Astrocyte (in vitro differentiated cells and primary cell): Measurements from ENCODE around the gene OTUB2. TPM values are rescaled to one million over a fixed set of nuclear protein-coding genes. Genes with fewer than 3 reads are reported as not detected.

Source experiments
- DNase-seq: peaks from one replicate; pipeline ENCODE4 v3.0.0-alpha.2; 2010; ENCODE audit warnings: low read depth
- FAIRE-seq: peaks from 2 replicates; lab custom pipeline; 2011; peaks lifted over from hg19 to GRCh38; lab: Jason Lieb, UNC
- H2AFZ ChIP-seq: 2 replicates; pipeline ENCODE4 v1.6.0; 2012; ENCODE audit warnings: low read depth, low read length, inconsistent platforms
- H3K27ac ChIP-seq: 2 replicates; pipeline ENCODE4 v1.5.1; 2011; ENCODE audit warnings: low read depth, low read length, inconsistent platforms
- H3K27me3 ChIP-seq: 2 replicates; pipeline ENCODE4 v1.6.0; 2011; ENCODE audit warnings: low read length, inconsistent platforms; ENCODE audit not compliant: insufficient read depth
- H3K36me3 ChIP-seq: 2 replicates; pipeline ENCODE4 v1.5.1; 2011; ENCODE audit warnings: low read length, inconsistent platforms; ENCODE audit not compliant: insufficient read depth
- H3K4me1 ChIP-seq: 2 replicates; pipeline ENCODE4 v1.5.1; 2011; ENCODE audit warnings: low read length, inconsistent platforms; ENCODE audit not compliant: insufficient read depth
- H3K4me2 ChIP-seq: 2 replicates; pipeline ENCODE4 v1.6.0; 2012; ENCODE audit warnings: low read length, inconsistent platforms
- H3K4me3 ChIP-seq: 2 replicates; pipeline ENCODE4 v1.5.1; 2011; ENCODE audit warnings: low read depth, mild to moderate bottlenecking, low read length, inconsistent platforms; ENCODE audit not compliant: insufficient read depth
- H3K79me2 ChIP-seq: 2 replicates; pipeline ENCODE4 v1.6.0; 2012; ENCODE audit warnings: mild to moderate bottlenecking, low read length, inconsistent platforms; ENCODE audit not compliant: insufficient read depth
- H3K9ac ChIP-seq: 2 replicates; pipeline ENCODE4 v1.6.0; 2012; ENCODE audit warnings: mild to moderate bottlenecking, low read length, inconsistent platforms
- H3K9me3 ChIP-seq: 2 replicates; pipeline ENCODE4 v1.5.1; 2012; ENCODE audit warnings: low read depth, mild to moderate bottlenecking, low read length, inconsistent platforms; ENCODE audit not compliant: insufficient read depth
- H4K20me1 ChIP-seq: 2 replicates; pipeline ENCODE4 v1.6.0; 2012; ENCODE audit warnings: low read length, inconsistent platforms; ENCODE audit not compliant: insufficient read depth
- H3K27ac Mint-ChIP-seq: one replicate; pipeline ENCODE4 v1.8.0; 2021; ENCODE audit warnings: mild to moderate bottlenecking, mixed read lengths; ENCODE audit not compliant: unreplicated experiment
- H3K27me3 Mint-ChIP-seq: one replicate; pipeline ENCODE4 v1.8.0; 2021; ENCODE audit warnings: low read depth, mixed read lengths; ENCODE audit not compliant: unreplicated experiment
- H3K36me3 Mint-ChIP-seq: one replicate; pipeline ENCODE4 v1.8.0; 2021; ENCODE audit warnings: low read depth, mixed read lengths; ENCODE audit not compliant: unreplicated experiment
- H3K4me1 Mint-ChIP-seq: one replicate; pipeline ENCODE4 v1.8.0; 2021; ENCODE audit warnings: low read depth, mixed read lengths; ENCODE audit not compliant: unreplicated experiment
- H3K4me3 Mint-ChIP-seq: one replicate; pipeline ENCODE4 v1.8.0; 2021; ENCODE audit warnings: mild to moderate bottlenecking, moderate library complexity, mixed read lengths; ENCODE audit not compliant: unreplicated experiment
- H3K9me3 Mint-ChIP-seq: one replicate; pipeline ENCODE4 v1.8.0; 2021; ENCODE audit warnings: mild to moderate bottlenecking, mixed read lengths; ENCODE audit not compliant: unreplicated experiment
- CTCF ChIP-seq: IDR thresholded peaks from 2 replicates; pipeline ENCODE4 v1.5.1; 2011; ENCODE audit warnings: low read depth, mild to moderate bottlenecking, inconsistent platforms, low read length, moderate library complexity; ENCODE audit not compliant: insufficient read depth
- EZH2 ChIP-seq: IDR thresholded peaks from 2 replicates; pipeline ENCODE4 v1.6.1; 2012; ENCODE audit warnings: mild to moderate bottlenecking, low read length, inconsistent platforms; ENCODE audit not compliant: insufficient read depth
- total RNA-seq: library from RNA; stranded (reverse); gene quantifications from 2 replicates; pipeline ENCODE4 v1.2.1, GENCODE V29; 2021

OTUB2 gene
- total RNA-seq, 1 donor from 2014 or later = 3.3 TPM

- Histone ChIP-seq H3K9me3 (no peaks in the 10 kb centered on the region), H3K4me1 (peaks cover 10% of the 10 kb centered on the region), H3K9ac (no peak overlapping the region), H4K20me1 (no peaks in the 10 kb centered on the region), H2AFZ (no peak overlapping the region), H3K27me3 (peaks cover 10% of the 10 kb centered on the region), H3K36me3 (no peaks in the 10 kb centered on the region), H3K79me2 (no peaks in the 10 kb centered on the region), H3K4me2 (no peak overlapping the region), H3K4me3 (no peak overlapping the region), H3K27ac (no peak overlapping the region)
- TF ChIP-seq CTCF = no peak
- TF ChIP-seq EZH2 = no peak
- FAIRE-seq (no peak), DNase-seq (no peak)
- no peaks in the 10 kb centered on the region for H3K36me3 Mint-ChIP-seq
- peaks cover 54% of the 10 kb centered on the region for H3K27me3 Mint-ChIP-seq
- H3K9me3 Mint-ChIP-seq = peaks cover 8% of the 10 kb centered on the region
- H3K27ac Mint-ChIP-seq = no peak overlapping the region
- H3K4me1 Mint-ChIP-seq = peaks cover 11% of the 10 kb centered on the region
- no peak overlapping the region for H3K4me3 Mint-ChIP-seq
Observed at GRCh38 chr14:93989939-93990338, 36.2 kb upstream of the OTUB2 start.

- H3K9ac ChIP-seq = no peak overlapping the region
- no peaks in the 10 kb centered on the region for H3K36me3 ChIP-seq
- no peaks in the 10 kb centered on the region for H4K20me1 ChIP-seq
- H3K27ac ChIP-seq = no peak overlapping the region
- TF ChIP-seq CTCF (no peak), EZH2 (no peak)
- no peak overlapping the region for H3K27ac Mint-ChIP-seq
- H3K4me1 ChIP-seq = peaks cover 12% of the 10 kb centered on the region
- H3K27me3 Mint-ChIP-seq = peaks cover 62% of the 10 kb centered on the region
- H3K9me3 ChIP-seq = no peaks in the 10 kb centered on the region
- no peak overlapping the region for H3K4me2 ChIP-seq
- H3K36me3 Mint-ChIP-seq = peaks cover 2% of the 10 kb centered on the region
- no peak overlapping the region for H2AFZ ChIP-seq
- peaks cover 3% of the 10 kb centered on the region for H3K4me1 Mint-ChIP-seq
- no peaks in the 10 kb centered on the region for H3K79me2 ChIP-seq
- peaks cover 10% of the 10 kb centered on the region for H3K27me3 ChIP-seq
- H3K9me3 Mint-ChIP-seq = peaks cover 8% of the 10 kb centered on the region
- FAIRE-seq (no peak), DNase-seq (no peak)
- no peak overlapping the region for H3K4me3 ChIP-seq
- H3K4me3 Mint-ChIP-seq = no peak overlapping the region
Observed at GRCh38 chr14:93991212-93991611, 34.9 kb upstream of the OTUB2 start.

GRCh38 chr14:93991649-93992048, 34.5 kb upstream of the OTUB2 start:
- peaks cover 10% of the 10 kb centered on the region for H3K27me3 ChIP-seq
- no peaks in the 10 kb centered on the region for H3K9me3 ChIP-seq
- Mint-ChIP-seq H3K27ac (no peak overlapping the region), H3K4me1 (peaks cover 3% of the 10 kb centered on the region), H3K9me3 (peaks cover 8% of the 10 kb centered on the region), H3K27me3 (peaks cover 60% of the 10 kb centered on the region), H3K36me3 (peaks cover 2% of the 10 kb centered on the region), H3K4me3 (no peak overlapping the region)
- TF ChIP-seq EZH2 (no peak), CTCF (no peak)
- H3K9ac ChIP-seq = no peak overlapping the region
- no peaks in the 10 kb centered on the region for H4K20me1 ChIP-seq
- H3K36me3 ChIP-seq = no peaks in the 10 kb centered on the region
- DNase-seq = no peak
- FAIRE-seq = no peak
- H3K27ac ChIP-seq = no peak overlapping the region
- no peak overlapping the region for H2AFZ ChIP-seq
- H3K4me3 ChIP-seq = no peak overlapping the region
- H3K4me1 ChIP-seq = peaks cover 12% of the 10 kb centered on the region
- no peaks in the 10 kb centered on the region for H3K79me2 ChIP-seq
- no peak overlapping the region for H3K4me2 ChIP-seq
